Prostate gland (tissue), 2 donors: ENCODE results near the gene TEKT2. TPM values are rescaled to one million over a fixed set of nuclear protein-coding genes. Genes with fewer than 3 reads are reported as not detected.

ENCODE experiments used
- DNase-seq: peaks from one replicate; pipeline ENCODE4 v3.0.0-alpha.2; 2019; ENCODE audit warnings: low spot score
- H3K27ac ChIP-seq, 2 donors: fragments of 200-600 bp; sonication (generic); 2 replicates each; pipeline ENCODE4 v1.5.1; 2017 to 2019
- H3K27me3 ChIP-seq: fragments of 200-600 bp; sonication (generic); replicated peaks from 2 replicates; pipeline ENCODE4 v1.5.1; 2019; ENCODE audit not compliant: insufficient read depth
- H3K36me3 ChIP-seq, 2 donors: fragments of 200-600 bp; sonication (generic); 1 replicate in 1 of 2; 2 replicates in 1 of 2; pipeline versions ENCODE4 v1.5.1 to v1.8.1; 2017 to 2019
- H3K4me1 ChIP-seq: fragments of 200-600 bp; sonication (generic); replicated peaks from 2 replicates; pipeline ENCODE4 v1.5.1; 2019
- H3K4me3 ChIP-seq, 2 donors: fragments of 200-600 bp; sonication (generic); 2 replicates each; pipeline ENCODE4 v1.5.1; 2017 to 2019
- H3K9me3 ChIP-seq: fragments of 200-600 bp; sonication (generic); 2 replicates; pipeline ENCODE4 v1.5.1; 2017
- CTCF ChIP-seq, 4 experiments: fragments of 200-600 bp in 2 of 4; fragments of 450-650 bp in 2 of 4; sonication (generic) in 2 of 4; IDR thresholded peaks; 1 replicate in 3 of 4; 2 replicates in 1 of 4; pipeline ENCODE4 v1.5.1; 2016 to 2019; ENCODE audit warnings: antibody characterized with exemption in 4 of 4, mild to moderate bottlenecking in 2 of 4, moderate library complexity in 2 of 4
- POLR2A ChIP-seq: fragments of 450-650 bp; IDR thresholded peaks from one replicate; pipeline ENCODE4 v1.6.1; 2016; ENCODE audit warnings: antibody characterized with exemption, mild to moderate bottlenecking
- POLR2AphosphoS5 ChIP-seq: sonication (generic); formaldehyde crosslinking; IDR thresholded peaks from one replicate; pipeline ENCODE4 v1.6.1; 2017; ENCODE audit warnings: antibody characterized with exemption
- WGBS: methylation state at CpG from one replicate; pipeline ENCODE4 v1.1.5; 2018; 5-methylcytosine and 5-hydroxymethylcytosine counted together
- intact Hi-C: fragments of 100-400 bp; cut with DNase I; formaldehyde crosslinking; loops from one replicate; pipeline ENCODE4 v1.14.2; 2022
- total RNA-seq, 2 donors: library from RNA; depleted of rRNA; stranded (reverse); fragments of >200 nt; gene quantifications; one replicate each; pipeline ENCODE4 v1.1.0, GENCODE V29; 2016

TEKT2 gene
- total RNA-seq, 2 donors from 2014 or later = 0.77 to 6.0 TPM

GRCh38 chr1:36115200-36115669 is 31.3 kb downstream of the TEKT2 start:
- intact Hi-C loops = no loop called here

DNA sequence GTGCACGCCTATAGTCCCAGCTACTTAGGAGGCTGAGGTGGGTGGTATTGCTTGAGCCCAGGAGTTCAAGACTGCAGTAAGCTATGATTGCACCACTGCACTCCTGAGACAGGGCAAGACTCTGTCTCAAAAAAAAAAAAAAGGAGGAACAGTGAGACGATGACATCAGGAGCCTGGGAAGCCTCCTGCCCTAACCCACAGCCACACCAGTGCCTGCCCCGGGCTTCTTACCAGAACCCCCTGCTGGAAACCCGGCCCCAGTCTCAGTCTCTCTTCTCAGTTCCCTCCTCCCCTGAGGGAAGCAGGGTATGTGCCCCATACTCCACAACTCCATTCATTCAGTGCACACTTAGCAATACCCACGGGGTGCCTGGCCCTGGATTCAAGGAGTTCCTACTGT is 32.0 kb downstream of the TEKT2 start:
- Histone ChIP-seq H3K36me3 (no peaks in the 10 kb centered on the region), H3K4me3 (no peak overlapping the region), H3K27ac (peak overlapping the region in 1 of 2 donors; percentile 24), H3K4me1 (no peaks in the 10 kb centered on the region), H3K27me3 (no peaks in the 10 kb centered on the region), H3K9me3 (no peaks in the 10 kb centered on the region)
- 58% methylated on average over 5 of the region's 5 CpGs for WGBS
- intact Hi-C loops = no loop called here
- no peak for DNase-seq
- TF ChIP-seq POLR2A (no peak), POLR2AphosphoS5 (no peak), CTCF (IDR thresholded peaks at IDR 0.05) (no peak)

More at GRCh38 chr1:36115200-36115669, 31.3 kb downstream of the TEKT2 start:
- TF ChIP-seq POLR2A = no peak
- TF ChIP-seq CTCF (IDR thresholded peaks at IDR 0.05) = no peak
- no peak for TF ChIP-seq POLR2AphosphoS5
- H3K4me3 ChIP-seq = no peak overlapping the region
- no peaks in the 10 kb centered on the region for H3K36me3 ChIP-seq
- H3K4me1 ChIP-seq = no peaks in the 10 kb centered on the region
- H3K27ac ChIP-seq = peak overlapping the region; percentile 46 to 57
- H3K9me3 ChIP-seq = no peaks in the 10 kb centered on the region
- no peak for DNase-seq
- no peaks in the 10 kb centered on the region for H3K27me3 ChIP-seq
- 35% methylated on average over 18 of the region's 18 CpGs for WGBS

DNA sequence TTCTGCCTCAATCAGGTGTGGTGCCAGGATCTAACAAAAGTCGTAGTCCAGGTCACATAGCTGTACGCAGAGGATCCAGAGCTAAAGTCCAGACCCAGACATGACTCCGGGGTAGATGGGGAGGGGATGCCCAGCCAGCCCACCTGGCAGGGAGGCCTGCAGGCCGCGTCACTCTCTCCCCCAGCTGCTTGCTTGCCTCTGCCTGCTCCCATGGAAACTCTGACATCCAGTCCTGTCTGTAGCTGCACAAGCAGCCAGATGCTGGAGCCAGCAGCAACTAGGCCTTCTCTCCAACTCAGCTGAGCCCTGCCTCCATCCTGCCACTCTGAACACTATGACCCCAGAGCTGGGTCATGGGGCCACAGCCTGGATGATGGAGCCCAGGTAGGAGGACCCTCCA is 33.0 kb downstream of the TEKT2 start:
- Histone ChIP-seq H3K36me3 (no peaks in the 10 kb centered on the region), H3K4me3 (no peak overlapping the region), H3K27me3 (no peaks in the 10 kb centered on the region), H3K4me1 (no peaks in the 10 kb centered on the region), H3K9me3 (no peaks in the 10 kb centered on the region), H3K27ac (no peak overlapping the region)
- WGBS = 73% methylated on average over 5 of the region's 5 CpGs
- no peak for TF ChIP-seq CTCF (IDR thresholded peaks at IDR 0.05)
- TF ChIP-seq POLR2A = no peak
- no peak for TF ChIP-seq POLR2AphosphoS5
- intact Hi-C loops = no loop called here
- no peak for DNase-seq

GRCh38 chr1:36118447-36119204 is 34.7 kb downstream of the TEKT2 start:
- intact Hi-C loops = no loop called here
- Histone ChIP-seq H3K27me3 (no peaks in the 10 kb centered on the region), H3K4me1 (no peaks in the 10 kb centered on the region), H3K9me3 (no peaks in the 10 kb centered on the region), H3K36me3 (no peaks in the 10 kb centered on the region), H3K4me3 (no peak overlapping the region), H3K27ac (no peak overlapping the region)
- 79% methylated on average over 10 of the region's 10 CpGs for WGBS
- TF ChIP-seq POLR2A (no peak), POLR2AphosphoS5 (no peak), CTCF (IDR thresholded peaks at IDR 0.05) (no peak)
- DNase-seq = no peak

GRCh38 chr1:36119456-36119855 is 35.6 kb downstream of the TEKT2 start:
- Histone ChIP-seq H3K27me3 (no peaks in the 10 kb centered on the region), H3K9me3 (no peaks in the 10 kb centered on the region), H3K36me3 (no peaks in the 10 kb centered on the region), H3K4me3 (no peak overlapping the region), H3K27ac (no peak overlapping the region), H3K4me1 (no peaks in the 10 kb centered on the region)
- WGBS = 43% methylated on average over 9 of the region's 9 CpGs
- intact Hi-C loops = no loop called here
- TF ChIP-seq POLR2A (no peak), POLR2AphosphoS5 (no peak), CTCF (IDR thresholded peaks at IDR 0.05) (no peak)
- DNase-seq = no peak
